Sigmoid colon (tissue), 4 donors: Measurements from ENCODE around the gene OR1M1.

Source experiments
- EP300 ChIP-seq, 4 donors: sonication (generic); formaldehyde crosslinking; IDR thresholded peaks; one replicate each; pipeline ENCODE4 v1.6.1; 2017; ENCODE audit warnings: antibody characterized with exemption in 4 of 4
- POLR2A ChIP-seq, 2 donors: fragments of 450-650 bp; IDR thresholded peaks; one replicate each; pipeline ENCODE4 v1.6.1; 2016; ENCODE audit warnings: antibody characterized with exemption in 2 of 2, mild to moderate bottlenecking in 2 of 2, moderate library complexity in 2 of 2
- TF ChIP-seq, protein P1 (sequence below), 4 experiments: fragments of 450-650 bp in 3 of 4; fragments of 200-600 bp in 1 of 4; IDR thresholded peaks; one replicate each; pipeline ENCODE4 v1.5.1; 2016 to 2019; ENCODE audit warnings: antibody characterized with exemption in 4 of 4, mild to moderate bottlenecking in 3 of 4, moderate library complexity in 2 of 4

DNA sequence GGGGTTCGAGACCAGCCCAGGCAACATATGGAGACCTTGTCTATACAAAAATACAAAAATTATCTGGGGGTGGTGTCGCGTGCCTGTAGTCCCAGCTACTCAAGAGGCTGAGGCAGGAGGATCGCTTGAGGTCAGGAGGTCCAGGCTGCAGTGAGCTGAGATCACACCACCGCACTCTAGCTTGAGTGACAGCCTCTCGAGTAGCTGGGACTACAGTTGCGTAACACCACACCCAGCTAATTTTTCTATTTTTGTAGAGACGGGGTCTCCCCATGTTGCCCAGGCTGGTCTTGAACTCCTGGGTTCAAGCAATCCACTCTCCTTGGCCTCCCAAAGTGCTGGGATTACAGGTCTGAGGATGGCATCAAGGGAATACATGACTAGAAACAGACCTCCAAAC lies 45.8 kb upstream of the OR1M1 start:
- TF ChIP-seq, protein P1, sequence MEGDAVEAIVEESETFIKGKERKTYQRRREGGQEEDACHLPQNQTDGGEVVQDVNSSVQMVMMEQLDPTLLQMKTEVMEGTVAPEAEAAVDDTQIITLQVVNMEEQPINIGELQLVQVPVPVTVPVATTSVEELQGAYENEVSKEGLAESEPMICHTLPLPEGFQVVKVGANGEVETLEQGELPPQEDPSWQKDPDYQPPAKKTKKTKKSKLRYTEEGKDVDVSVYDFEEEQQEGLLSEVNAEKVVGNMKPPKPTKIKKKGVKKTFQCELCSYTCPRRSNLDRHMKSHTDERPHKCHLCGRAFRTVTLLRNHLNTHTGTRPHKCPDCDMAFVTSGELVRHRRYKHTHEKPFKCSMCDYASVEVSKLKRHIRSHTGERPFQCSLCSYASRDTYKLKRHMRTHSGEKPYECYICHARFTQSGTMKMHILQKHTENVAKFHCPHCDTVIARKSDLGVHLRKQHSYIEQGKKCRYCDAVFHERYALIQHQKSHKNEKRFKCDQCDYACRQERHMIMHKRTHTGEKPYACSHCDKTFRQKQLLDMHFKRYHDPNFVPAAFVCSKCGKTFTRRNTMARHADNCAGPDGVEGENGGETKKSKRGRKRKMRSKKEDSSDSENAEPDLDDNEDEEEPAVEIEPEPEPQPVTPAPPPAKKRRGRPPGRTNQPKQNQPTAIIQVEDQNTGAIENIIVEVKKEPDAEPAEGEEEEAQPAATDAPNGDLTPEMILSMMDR (IDR thresholded peaks at IDR 0.05): no peak
- no peak for TF ChIP-seq POLR2A (IDR thresholded peaks at IDR 0.05)
- TF ChIP-seq EP300 (IDR thresholded peaks at IDR 0.05): no peak
